Measurements from ENCODE around the gene PRDM4. TPM values are rescaled to one million over a fixed set of nuclear protein-coding genes. Genes with fewer than 3 reads are reported as not detected.

The PRDM4 gene
- total RNA-seq, 1 experiment from 2014 or later = 20.5 TPM

DNA sequence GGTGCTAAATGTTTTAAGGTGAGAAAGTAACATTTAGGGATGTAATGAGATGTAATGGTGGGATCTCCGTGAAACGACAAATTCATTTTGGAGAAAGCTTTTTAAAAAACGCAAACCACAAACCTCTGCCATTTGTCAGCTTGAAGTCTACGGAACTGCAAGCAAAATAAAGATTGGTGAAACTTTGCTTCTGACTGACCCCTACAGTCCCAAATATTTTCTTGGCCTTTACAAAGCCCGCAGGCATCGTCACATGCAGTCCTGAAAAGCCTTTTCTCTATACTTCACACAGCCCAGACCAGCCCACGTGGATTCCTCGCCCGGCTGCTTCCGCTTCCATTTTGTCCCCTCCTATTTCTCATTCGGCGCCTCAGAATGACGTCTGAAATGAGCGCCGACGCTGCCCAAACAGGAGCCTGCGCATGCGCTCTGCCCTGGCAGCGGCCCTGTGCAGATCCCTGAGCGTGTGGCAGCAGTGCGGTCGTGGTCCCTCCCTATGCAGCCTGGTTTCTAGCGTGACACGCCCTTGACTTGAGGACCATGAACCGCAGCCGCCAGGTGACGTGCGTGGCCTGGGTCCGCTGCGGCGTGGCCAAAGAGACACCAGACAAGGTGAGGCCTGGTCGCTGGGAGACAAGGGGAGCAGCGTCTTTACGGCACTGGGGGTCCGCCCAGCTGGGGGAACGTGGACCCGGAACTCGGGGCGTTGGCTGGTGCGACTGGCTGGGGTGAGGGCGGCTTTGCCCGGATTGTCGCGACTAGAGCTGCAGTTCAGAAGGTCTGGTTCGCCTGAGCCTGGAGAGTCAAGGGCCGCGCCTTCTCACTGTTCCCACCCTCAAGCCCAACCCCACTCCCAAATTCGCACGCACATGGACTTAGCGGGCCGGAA lies 75.3 kb downstream of the PRDM4 start, which contains the start of gene PWP1 (continued):
- TF ChIP-seq TCF7 (CRISPR knock-in tag; IDR thresholded peaks at IDR 0.05; ENCODE audit: low read depth) = no peak
- peak; percentile 61 for TF ChIP-seq TEAD1 (CRISPR knock-in tag; IDR thresholded peaks at IDR 0.05)
- TF ChIP-seq CREM (CRISPR knock-in tag; IDR thresholded peaks at IDR 0.05) = peak; percentile 98
- TF ChIP-seq, protein P1, sequence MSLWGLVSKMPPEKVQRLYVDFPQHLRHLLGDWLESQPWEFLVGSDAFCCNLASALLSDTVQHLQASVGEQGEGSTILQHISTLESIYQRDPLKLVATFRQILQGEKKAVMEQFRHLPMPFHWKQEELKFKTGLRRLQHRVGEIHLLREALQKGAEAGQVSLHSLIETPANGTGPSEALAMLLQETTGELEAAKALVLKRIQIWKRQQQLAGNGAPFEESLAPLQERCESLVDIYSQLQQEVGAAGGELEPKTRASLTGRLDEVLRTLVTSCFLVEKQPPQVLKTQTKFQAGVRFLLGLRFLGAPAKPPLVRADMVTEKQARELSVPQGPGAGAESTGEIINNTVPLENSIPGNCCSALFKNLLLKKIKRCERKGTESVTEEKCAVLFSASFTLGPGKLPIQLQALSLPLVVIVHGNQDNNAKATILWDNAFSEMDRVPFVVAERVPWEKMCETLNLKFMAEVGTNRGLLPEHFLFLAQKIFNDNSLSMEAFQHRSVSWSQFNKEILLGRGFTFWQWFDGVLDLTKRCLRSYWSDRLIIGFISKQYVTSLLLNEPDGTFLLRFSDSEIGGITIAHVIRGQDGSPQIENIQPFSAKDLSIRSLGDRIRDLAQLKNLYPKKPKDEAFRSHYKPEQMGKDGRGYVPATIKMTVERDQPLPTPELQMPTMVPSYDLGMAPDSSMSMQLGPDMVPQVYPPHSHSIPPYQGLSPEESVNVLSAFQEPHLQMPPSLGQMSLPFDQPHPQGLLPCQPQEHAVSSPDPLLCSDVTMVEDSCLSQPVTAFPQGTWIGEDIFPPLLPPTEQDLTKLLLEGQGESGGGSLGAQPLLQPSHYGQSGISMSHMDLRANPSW (CRISPR knock-in tag; conservative IDR thresholded peaks at IDR 0.05; ENCODE audit: low read depth) = no peak
- peak; percentile 64; the same call in 1 of the 2 replicates for TF ChIP-seq GABPB1 (CRISPR knock-in tag; IDR thresholded peaks at IDR 0.05)
- TF ChIP-seq SMAD3 (CRISPR knock-in tag; IDR thresholded peaks at IDR 0.05; ENCODE audit: borderline replicate concordance) = 0 out of 2 replicates have a peak, but pooled peaks have one; percentile 60
- TF ChIP-seq, protein P2, sequence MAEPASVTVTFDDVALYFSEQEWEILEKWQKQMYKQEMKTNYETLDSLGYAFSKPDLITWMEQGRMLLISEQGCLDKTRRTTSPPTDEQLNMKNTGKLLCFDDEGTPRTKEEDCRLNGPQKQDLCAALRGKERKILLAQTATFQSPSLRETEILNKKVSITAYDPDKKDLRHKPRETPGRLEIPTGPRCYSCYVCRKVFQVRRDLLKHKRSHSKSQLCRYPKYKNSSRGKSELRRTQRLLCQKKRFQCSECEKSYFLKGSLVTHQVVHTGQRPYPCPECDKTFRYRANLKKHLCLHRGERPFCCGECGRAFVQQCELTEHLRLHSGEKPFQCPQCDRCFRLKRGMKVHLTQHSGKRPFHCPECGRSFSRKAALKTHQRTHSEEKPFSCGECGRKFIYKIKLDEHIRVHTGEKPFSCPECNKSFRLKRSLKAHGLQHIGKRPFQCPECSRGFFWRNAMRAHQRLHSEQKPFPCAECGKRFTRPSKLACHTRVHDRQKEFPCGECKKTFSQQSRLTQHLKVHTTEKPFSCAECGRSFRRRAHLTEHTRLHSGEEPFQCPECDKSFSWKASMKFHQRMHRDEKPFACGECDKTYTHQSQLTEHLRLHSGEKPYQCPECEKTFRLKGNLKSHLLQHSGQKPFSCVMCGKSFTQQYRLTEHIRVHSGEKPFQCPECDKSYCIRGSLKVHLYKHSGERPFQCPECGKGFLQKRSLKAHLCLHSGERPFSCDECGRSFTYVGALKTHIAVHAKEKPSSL (CRISPR knock-in tag; conservative IDR thresholded peaks at IDR 0.05) = no peak
- 0 out of 2 replicates have a peak, but pooled peaks have one; percentile 34 for TF ChIP-seq NFE2L1 (CRISPR knock-in tag; IDR thresholded peaks at IDR 0.05)
- no peak for TF ChIP-seq GTF2I (CRISPR knock-in tag; conservative IDR thresholded peaks at IDR 0.05)
- no peak for TF ChIP-seq OVOL2 (CRISPR knock-in tag; IDR thresholded peaks at IDR 0.05; ENCODE audit: borderline replicate concordance)
- TF ChIP-seq SOX15 (CRISPR knock-in tag; IDR thresholded peaks at IDR 0.05) = no peak
- no peak for TF ChIP-seq HMGA2 (CRISPR knock-in tag; IDR thresholded peaks at IDR 0.05)
- TF ChIP-seq TEAD4 (CRISPR knock-in tag; IDR thresholded peaks at IDR 0.05) = no peak

DNA sequence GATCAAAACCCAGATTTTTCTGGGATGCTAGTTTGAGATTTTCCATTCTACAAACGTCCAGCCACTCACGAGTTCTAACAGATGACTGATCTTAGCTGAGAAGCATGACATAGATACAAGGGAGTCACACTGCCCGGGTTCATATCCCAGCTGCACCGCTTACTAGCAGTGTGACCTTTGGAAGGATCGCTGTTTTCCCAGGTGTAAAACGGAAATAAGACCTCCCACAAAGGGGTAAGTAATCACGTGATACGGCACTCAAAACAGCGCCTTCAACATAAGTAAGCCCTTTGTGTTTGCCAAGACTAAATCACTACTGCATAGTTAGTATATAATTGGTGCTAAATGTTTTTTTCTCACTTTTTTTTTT lies 76.0 kb downstream of the PRDM4 start:
- Mint-ChIP-seq H3K9me3 (0 out of 2 replicates have a peak, but pooled peaks cover 4% of the 10 kb centered on the region), H3K27ac (peak overlapping the region; percentile 100), H3K4me1 (peaks cover 14% of the 10 kb centered on the region), H3K27me3 (ENCODE audit: low read depth) (no peaks in the 10 kb centered on the region), H3K4me3 (peak overlapping the region; percentile 98), H3K36me3 (peaks cover 21% of the 10 kb centered on the region)
- CTCF ChIA-PET = interaction anchor here (0.9 to 2.4 kb wide), 3 partner anchors 9 to 200 kb away, joined by 3 to 22 read pairs (median 4); no protein-coding TSS in a partner anchor
- ATAC-seq (peak; percentile 47), DNase-seq (ENCODE audit: low spot score) (no peak)
- POLR2A ChIA-PET = no interaction called here
- TF ChIP-seq GABPB1 (CRISPR knock-in tag; IDR thresholded peaks at IDR 0.05) = no peak
- TF ChIP-seq, protein P3, sequence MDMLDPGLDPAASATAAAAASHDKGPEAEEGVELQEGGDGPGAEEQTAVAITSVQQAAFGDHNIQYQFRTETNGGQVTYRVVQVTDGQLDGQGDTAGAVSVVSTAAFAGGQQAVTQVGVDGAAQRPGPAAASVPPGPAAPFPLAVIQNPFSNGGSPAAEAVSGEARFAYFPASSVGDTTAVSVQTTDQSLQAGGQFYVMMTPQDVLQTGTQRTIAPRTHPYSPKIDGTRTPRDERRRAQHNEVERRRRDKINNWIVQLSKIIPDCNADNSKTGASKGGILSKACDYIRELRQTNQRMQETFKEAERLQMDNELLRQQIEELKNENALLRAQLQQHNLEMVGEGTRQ (CRISPR knock-in tag; IDR thresholded peaks at IDR 0.05) = peak; percentile 84
- TF ChIP-seq, protein P4, sequence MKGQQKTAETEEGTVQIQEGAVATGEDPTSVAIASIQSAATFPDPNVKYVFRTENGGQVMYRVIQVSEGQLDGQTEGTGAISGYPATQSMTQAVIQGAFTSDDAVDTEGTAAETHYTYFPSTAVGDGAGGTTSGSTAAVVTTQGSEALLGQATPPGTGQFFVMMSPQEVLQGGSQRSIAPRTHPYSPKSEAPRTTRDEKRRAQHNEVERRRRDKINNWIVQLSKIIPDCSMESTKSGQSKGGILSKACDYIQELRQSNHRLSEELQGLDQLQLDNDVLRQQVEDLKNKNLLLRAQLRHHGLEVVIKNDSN (CRISPR knock-in tag; IDR thresholded peaks at IDR 0.05) = peak; percentile 75
- TF ChIP-seq, protein P5, sequence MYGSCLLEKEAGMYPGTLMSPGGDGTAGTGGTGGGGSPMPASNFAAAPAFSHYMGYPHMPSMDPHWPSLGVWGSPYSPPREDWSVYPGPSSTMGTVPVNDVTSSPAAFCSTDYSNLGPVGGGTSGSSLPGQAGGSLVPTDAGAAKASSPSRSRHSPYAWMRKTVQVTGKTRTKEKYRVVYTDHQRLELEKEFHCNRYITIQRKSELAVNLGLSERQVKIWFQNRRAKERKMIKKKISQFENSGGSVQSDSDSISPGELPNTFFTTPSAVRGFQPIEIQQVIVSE (CRISPR knock-in tag; IDR thresholded peaks at IDR 0.05; ENCODE audit: borderline replicate concordance) = no peak
- TF ChIP-seq, protein P6, sequence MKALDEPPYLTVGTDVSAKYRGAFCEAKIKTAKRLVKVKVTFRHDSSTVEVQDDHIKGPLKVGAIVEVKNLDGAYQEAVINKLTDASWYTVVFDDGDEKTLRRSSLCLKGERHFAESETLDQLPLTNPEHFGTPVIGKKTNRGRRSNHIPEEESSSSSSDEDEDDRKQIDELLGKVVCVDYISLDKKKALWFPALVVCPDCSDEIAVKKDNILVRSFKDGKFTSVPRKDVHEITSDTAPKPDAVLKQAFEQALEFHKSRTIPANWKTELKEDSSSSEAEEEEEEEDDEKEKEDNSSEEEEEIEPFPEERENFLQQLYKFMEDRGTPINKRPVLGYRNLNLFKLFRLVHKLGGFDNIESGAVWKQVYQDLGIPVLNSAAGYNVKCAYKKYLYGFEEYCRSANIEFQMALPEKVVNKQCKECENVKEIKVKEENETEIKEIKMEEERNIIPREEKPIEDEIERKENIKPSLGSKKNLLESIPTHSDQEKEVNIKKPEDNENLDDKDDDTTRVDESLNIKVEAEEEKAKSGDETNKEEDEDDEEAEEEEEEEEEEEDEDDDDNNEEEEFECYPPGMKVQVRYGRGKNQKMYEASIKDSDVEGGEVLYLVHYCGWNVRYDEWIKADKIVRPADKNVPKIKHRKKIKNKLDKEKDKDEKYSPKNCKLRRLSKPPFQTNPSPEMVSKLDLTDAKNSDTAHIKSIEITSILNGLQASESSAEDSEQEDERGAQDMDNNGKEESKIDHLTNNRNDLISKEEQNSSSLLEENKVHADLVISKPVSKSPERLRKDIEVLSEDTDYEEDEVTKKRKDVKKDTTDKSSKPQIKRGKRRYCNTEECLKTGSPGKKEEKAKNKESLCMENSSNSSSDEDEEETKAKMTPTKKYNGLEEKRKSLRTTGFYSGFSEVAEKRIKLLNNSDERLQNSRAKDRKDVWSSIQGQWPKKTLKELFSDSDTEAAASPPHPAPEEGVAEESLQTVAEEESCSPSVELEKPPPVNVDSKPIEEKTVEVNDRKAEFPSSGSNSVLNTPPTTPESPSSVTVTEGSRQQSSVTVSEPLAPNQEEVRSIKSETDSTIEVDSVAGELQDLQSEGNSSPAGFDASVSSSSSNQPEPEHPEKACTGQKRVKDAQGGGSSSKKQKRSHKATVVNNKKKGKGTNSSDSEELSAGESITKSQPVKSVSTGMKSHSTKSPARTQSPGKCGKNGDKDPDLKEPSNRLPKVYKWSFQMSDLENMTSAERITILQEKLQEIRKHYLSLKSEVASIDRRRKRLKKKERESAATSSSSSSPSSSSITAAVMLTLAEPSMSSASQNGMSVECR (CRISPR knock-in tag; IDR thresholded peaks at IDR 0.05; ENCODE audit: borderline replicate concordance) = 0 out of 2 replicates have a peak, but pooled peaks have one; percentile 7
